IPS-11a (cell line): ENCODE results near the gene SRP54.
"Not testable (repeated sequence)": the region's sequence is repeated elsewhere in the genome, so short reads cannot be mapped to it uniquely, and the experiment has no call there.

ENCODE experiments used
- H3K4me3 ChIP-seq: one replicate; pipeline ENCODE4 v1.5.1; 2013; ENCODE audit warnings: low read depth, low read length, control low read depth

SRP54 gene

DNA sequence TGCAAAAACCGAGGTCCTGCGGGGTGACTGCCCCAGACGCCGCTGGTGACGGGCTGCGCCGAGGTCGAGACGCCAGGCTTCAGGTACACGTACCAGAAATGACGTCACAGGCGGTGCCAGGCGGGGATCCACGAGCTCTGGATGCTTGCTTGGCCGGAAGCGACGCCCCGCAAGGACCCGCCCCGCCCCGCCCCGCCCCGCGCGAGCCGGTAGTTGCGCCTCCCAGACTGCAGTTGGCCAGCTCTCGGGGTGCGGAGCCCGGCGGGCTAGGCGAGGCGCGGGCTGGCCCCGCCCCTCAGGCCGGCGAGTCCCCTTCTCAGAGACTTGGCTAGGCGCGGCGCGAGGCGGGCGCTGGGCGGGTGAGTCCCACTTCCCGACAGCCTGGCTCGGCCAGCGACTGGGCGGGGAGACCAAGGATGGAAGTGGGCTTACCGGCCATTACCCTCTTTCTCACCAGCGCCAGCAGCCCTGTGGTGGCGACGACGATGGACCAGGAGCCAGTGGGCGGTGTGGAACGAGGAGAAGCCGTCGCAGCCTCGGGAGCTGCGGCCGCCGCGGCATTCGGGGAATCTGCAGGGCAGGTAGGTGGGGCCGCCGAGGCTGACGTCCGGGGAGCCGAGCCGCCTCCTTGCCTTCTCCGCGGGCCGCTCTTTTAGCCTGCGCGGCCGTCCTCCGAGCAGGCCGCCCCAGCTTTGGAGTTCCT lies 63.4 kb downstream of the SRP54 start, which contains the start of gene FAM177A1:
FAM177A1 (plus strand) TSS at position 225 of the 703 bp plus-strand sequence; CDS start at position 417, 192 bp downstream.
- peak within 1 kb of the TSS; percentile 87 for H3K4me3 ChIP-seq

DNA sequence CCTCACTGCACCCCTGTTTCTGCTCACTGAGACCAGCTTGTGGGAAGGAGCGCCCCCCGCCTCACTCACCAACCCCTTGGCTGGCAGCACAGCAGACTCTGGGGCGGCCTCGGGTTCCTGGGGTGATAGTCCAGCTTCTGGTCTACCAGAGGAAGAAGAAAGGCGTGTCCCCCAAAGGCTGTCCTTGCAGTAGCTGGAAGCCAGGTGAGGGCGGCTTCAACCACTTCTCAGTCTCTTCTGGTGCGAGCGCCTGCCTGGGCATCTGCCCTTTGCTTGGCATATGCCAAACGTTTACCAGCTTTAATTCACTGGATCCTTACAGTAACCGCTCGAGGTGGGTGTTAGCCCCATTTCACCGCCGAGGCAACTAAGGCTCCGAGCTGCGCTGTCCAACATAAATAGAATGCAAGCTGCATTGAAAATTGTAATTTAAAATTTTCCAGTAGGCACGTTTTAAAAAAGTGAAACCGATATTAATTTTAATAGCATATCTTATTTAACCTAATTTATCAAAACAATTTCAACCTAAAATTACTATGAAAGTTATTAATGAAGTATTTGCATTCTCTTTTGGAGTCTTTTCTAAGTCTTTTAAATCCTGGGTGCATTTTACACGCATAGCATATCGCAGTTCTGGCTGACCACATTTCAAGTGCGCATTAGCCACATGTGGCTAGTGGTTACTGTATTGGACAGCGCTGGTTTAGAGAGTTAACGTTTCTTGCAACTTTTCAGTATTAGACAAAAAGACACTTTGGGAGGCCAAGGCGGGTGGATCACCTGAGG lies 64.2 kb downstream of the SRP54 start:
- peak overlapping the region; percentile 87 for H3K4me3 ChIP-seq

DNA sequence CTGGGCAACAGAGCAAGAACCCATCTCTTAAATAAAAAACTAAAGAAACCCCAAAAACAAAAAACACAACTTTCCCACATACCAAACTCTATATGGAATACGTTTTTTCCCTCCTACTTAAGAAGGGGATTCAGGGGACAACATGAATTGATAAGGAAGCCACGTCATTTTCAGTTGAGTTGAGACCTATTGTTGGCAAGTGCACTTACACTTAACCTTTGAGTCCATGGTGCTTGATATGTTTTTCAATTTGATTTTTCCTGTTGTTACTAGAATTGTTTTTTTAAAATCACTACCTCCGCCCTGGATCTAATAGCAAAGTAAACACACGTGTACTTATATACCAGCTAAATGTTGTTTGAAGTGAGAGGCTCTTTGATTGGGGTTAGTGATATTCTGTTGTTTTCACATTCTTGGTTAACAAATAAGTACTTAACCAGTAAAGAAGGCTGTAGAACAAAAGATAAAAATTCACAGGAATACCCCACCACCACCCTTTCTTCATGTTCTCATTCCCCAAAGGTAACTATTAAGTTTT lies 65.3 kb downstream of the SRP54 start:
- no peak overlapping the region for H3K4me3 ChIP-seq

DNA sequence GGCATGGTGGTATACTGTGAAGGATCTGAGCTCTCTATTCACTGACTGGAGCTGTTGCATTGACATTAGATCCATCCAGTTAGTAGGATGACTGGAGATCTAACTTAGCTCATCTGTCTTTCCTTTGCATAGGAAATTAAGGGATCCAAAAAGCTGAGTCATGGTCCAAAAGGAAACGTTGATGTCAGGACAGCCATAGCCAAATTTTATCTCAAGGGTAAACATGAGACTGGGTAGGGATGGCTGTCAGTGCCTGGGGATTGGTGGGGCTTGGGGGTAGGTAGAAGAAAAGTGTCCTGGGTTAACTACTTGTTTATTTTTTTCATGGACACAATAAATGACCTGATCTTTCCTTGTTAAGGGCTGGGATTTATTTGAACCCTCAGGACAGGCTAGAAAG lies 67.9 kb downstream of the SRP54 start:
- no peak overlapping the region for H3K4me3 ChIP-seq

DNA sequence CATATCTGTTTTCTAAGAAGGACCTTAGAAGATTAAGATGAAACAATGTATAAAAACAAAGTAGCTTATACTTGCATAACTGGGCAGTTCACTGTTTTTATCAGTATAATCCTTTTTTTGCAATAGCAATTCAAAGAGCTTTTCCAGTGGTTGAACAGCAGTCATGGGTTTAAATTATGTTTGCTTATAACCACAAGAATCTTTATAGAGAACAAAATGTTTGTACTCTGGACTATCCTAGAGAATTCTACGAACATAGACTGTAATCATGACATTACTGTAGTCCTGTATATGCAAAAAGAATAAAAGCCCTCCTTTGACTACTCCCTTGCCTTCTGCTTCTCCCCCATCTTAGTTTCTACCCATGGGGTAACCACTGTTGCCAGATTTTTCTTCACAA lies 69.0 kb downstream of the SRP54 start:
- no peak overlapping the region for H3K4me3 ChIP-seq

DNA sequence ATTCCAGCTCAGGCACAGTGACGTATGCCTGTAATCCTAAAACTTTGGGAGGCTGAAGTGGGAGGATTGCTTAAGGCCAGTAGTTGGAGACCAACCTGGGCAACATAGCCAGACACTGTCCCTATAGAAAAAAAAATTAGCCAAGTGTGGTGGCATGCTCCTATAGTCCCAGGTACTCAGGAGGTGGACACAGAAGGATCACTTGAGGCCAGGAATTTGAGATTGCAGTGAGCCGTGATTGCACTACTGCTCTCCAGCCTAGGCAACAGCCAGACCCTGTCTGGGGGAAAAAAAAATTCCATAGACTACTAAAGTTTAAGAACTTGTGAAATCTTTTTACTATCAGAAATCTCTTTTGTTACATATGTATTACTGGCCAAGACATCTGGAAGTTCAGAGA lies 69.8 kb downstream of the SRP54 start:
- H3K4me3 ChIP-seq = no peak overlapping the region

DNA sequence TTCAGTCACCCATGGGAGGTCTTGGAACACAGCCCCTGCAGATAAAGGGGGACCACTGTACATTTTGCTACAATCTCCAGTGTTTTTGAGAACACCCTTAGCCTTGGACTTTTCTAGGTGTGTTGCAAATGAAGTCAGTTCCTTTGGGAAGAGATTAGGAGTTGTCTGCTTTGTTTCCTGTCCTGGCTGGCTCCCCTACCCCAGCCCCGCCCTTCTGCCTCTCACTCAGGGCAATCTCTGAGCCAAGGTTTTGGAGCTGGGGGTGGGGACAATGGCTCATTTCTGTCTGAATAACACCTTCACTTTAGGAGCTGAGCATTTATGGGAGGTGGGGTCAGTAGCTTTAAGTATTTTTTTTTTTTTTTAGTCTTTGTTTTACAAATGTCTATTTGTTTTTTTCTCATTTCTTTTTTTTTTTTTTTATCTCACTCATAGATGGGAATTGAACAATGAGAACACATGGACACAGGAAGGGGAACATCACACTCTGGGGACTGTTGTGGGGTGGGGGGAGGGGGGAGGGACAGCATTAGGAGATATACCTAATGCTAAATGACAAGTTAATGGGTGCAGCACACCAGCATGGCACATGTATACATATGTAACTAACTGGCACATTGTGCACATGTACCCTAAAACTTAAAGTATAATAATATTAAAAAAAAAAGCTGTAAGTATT lies 78.5 kb downstream of the SRP54 start:
- not testable (repeated sequence) for H3K4me3 ChIP-seq

DNA sequence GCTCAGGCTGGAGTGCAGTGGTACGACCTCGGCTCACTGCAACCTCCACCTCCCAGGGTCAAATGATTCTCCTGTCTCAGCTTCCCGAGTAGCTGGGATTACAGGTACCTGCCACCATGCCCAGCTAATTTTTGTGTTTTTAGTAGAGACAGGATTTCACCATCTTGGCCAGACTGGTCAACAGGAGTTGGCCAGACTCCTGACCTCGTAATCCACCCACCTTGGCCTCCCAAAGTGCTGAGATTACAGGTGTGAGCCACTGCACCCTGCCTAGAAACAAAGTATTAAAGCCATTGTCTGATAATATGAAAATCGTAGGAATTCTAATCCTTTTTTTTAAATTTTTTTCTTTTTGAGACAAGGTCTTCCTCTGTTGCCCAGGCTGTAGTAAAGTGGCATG lies 82.9 kb downstream of the SRP54 start:
- not testable (repeated sequence) for H3K4me3 ChIP-seq

DNA sequence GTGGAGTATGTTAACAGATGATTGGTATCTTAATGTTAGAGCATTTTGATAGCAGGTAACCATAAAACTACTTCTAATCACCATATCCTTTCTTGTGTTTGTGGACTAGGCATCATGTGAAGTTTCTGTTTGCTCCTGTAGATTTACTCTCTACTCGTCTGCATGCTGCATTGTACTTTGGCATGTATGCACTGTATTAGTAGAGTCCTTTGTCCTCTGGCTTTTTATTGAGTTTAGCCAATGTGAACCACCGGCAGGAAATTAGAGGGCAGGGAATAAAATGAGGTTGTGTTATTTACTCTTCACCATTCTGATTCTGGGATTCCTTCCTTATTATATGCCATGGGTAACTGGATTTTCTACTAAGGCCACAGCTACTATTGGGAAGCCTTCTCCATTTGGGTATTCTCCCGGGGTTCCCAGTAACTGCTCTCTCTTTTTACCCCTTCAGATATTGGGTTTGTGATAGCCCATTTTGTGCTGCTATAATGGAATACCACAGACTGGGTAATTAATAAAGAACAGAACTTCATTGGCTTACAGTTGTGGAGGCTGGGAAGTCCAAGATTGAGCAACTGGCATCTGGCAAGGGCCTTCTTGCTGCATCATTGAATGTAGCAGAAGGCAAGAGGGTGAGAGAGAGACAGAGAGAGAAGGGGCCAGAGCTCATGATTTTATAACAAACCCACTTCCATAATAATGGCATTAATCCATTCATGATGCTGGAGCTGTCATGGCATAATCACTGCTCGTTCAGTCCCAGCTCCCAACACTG lies 85.6 kb downstream of the SRP54 start:
- H3K4me3 ChIP-seq = no peak overlapping the region

DNA sequence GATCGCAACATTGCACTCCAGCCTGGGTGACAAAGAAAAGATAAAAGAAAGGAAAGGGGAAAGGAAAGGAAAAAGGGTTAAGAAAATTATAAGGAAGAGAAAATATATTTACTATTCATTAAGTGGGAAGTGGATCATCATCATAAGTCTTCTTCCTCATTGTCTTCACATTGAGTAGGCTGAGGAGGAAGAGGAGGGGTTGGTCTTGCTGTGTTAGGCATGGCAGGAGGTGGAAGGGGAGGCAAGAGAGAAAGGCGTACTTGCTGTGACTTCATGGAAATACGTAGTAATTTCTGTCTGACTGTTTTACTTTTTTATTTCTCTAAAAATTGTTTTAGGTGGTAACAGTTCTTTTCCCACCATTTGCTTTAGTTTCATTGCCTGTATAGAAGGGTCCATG lies 89.4 kb downstream of the SRP54 start:
- H3K4me3 ChIP-seq = no peak overlapping the region

DNA sequence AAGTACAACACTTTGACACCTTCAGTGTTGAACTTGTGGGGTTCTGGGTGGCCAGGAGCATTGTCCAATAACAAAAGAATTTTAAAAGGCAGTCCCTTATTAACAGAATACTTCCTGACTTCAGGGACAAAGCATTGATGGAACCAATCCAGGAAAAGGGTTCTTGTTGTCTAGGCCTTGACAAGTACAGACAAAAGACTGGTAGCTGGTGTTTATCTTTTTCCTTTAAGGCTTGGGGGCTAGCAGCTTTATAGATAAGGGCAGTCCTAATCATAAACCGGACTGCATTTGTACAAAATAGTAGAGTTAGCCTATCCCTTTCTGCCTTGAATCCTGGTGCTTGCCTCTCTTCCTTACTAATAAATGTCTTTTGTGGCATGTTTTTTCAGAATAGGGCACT lies 90.7 kb downstream of the SRP54 start:
- H3K4me3 ChIP-seq = no peak overlapping the region

DNA sequence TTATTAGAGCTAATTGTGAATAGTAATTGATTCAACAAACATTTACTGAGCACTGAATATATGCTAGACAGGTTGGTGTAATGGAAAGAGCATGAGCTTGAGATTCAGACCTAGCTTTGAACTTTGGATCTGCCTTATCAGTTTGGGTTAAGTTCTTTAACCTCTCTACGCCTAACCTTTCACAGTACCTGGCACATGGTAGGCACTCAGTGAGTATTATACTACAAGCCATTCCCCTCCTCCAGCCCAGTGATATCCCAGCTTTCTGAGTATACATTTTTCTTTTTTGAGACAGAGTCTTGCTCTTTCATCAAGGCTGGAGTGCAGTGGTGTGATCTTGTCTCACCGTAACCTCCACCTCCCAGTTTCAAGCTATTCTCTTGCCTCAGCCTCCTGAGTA lies 95.3 kb downstream of the SRP54 start:
- no peak overlapping the region for H3K4me3 ChIP-seq
